ENCODE measurements around the gene TGM1. TPM values are rescaled to one million over a fixed set of nuclear protein-coding genes. Genes with fewer than 3 reads are reported as not detected.

TGM1 gene
- total and polyA plus RNA-seq, 10 of the 15 experiments (the other 5 are each of a cell fraction or from before 2014, with no cell fraction given): 0.05 to 5.9 (median 1.8) TPM

DNA sequence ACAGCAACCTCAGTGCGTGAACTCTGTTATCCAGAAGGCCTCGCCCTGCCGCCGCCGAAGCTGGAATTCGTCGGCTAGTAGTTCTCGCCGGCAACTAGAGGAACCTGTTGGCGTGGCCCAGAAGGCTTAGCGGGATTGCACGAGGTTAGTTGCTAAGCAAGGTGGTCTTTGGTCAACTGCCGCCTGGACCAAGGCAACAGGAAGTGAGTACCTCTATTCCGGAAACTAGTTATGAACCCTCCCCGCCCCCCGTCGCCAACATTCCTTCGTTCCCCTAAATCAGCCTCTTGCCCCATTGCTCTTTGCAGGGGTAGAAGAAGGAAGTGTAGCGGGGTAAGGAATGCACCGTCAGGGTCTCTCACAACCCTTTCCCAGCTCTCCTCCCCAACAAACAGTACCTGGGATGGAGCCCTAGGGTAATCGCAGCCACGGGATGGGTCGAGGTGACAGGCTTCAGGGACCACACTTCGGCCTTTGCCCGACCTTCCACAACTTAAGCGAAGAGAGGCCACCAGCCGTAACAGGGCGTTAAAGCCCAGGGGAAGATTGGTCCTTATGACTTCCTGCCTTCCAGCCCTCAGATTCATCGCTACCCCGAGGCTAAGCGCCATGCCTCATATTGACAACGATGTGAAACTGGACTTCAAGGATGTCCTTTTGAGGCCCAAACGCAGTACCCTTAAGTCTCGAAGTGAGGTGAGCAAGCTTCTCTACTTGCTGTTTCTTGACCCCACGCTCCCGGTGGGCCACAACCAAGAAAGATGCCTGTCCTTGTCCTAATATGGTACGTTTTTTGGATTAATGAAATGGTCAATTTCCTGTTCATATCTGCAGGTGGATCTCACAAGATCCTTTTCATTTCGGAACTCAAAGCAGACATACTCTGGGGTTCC lies 30.1 kb downstream of the TGM1 start, which contains the start of gene GMPR2 (continued):
- TF ChIP-seq, protein P1, sequence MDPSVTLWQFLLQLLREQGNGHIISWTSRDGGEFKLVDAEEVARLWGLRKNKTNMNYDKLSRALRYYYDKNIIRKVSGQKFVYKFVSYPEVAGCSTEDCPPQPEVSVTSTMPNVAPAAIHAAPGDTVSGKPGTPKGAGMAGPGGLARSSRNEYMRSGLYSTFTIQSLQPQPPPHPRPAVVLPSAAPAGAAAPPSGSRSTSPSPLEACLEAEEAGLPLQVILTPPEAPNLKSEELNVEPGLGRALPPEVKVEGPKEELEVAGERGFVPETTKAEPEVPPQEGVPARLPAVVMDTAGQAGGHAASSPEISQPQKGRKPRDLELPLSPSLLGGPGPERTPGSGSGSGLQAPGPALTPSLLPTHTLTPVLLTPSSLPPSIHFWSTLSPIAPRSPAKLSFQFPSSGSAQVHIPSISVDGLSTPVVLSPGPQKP (IDR thresholded peaks at IDR 0.05; ENCODE audit: low read depth, low read length): no peak
- TF ChIP-seq PBX3 (IDR thresholded peaks at IDR 0.05; ENCODE audit: insufficient replicate concordance, low read depth, low read length) (no peak), IKZF2 (IDR thresholded peaks at IDR 0.05) (peak; percentile 26 to 36; a peak in 3 of 4 replicates), EZH2 (IDR thresholded peaks at IDR 0.05; ENCODE audit: borderline replicate concordance, control insufficient read depth, low read depth, low read length) (no peak), SPI1 (IDR thresholded peaks at IDR 0.05; ENCODE audit: borderline replicate concordance, insufficient read depth, low read depth, low read length) (peak; percentile 67; the same call in 1 of the 2 replicates), SUPT20H (IDR thresholded peaks at IDR 0.05; ENCODE audit: borderline replicate concordance, control insufficient read depth, low read depth, low read length) (no peak), CBX5 (IDR thresholded peaks at IDR 0.05; ENCODE audit: low read depth) (no peak), PAX5 (IDR thresholded peaks at IDR 0.05; ENCODE audit: borderline replicate concordance, low read depth, low read length) (no peak), IRF3 (IDR thresholded peaks at IDR 0.05) (peak; percentile 42; the same call in 1 of the 2 replicates), NR2C2 (IDR thresholded peaks at IDR 0.05; ENCODE audit: borderline replicate concordance, control insufficient read depth, insufficient read length, low read depth) (no peak), FOXK2 (IDR thresholded peaks at IDR 0.05) (no peak; the same call in 1 of the 2 replicates), TARDBP (IDR thresholded peaks at IDR 0.05; ENCODE audit: borderline replicate concordance) (no peak), NFIC (IDR thresholded peaks at IDR 0.05; ENCODE audit: low read depth, low read length) (no peak), CREM (IDR thresholded peaks at IDR 0.05; ENCODE audit: low read depth) (no peak), BHLHE40 (IDR thresholded peaks at IDR 0.05; ENCODE audit: borderline replicate concordance in 1 of 2, low read depth in 2 of 2, low read length in 1 of 2) (no peak), YY1 (IDR thresholded peaks at IDR 0.05; ENCODE audit: low read depth, low read length) (peak; percentile 2; the same call in 1 of the 2 replicates)
- TF ChIP-seq, protein P2, sequence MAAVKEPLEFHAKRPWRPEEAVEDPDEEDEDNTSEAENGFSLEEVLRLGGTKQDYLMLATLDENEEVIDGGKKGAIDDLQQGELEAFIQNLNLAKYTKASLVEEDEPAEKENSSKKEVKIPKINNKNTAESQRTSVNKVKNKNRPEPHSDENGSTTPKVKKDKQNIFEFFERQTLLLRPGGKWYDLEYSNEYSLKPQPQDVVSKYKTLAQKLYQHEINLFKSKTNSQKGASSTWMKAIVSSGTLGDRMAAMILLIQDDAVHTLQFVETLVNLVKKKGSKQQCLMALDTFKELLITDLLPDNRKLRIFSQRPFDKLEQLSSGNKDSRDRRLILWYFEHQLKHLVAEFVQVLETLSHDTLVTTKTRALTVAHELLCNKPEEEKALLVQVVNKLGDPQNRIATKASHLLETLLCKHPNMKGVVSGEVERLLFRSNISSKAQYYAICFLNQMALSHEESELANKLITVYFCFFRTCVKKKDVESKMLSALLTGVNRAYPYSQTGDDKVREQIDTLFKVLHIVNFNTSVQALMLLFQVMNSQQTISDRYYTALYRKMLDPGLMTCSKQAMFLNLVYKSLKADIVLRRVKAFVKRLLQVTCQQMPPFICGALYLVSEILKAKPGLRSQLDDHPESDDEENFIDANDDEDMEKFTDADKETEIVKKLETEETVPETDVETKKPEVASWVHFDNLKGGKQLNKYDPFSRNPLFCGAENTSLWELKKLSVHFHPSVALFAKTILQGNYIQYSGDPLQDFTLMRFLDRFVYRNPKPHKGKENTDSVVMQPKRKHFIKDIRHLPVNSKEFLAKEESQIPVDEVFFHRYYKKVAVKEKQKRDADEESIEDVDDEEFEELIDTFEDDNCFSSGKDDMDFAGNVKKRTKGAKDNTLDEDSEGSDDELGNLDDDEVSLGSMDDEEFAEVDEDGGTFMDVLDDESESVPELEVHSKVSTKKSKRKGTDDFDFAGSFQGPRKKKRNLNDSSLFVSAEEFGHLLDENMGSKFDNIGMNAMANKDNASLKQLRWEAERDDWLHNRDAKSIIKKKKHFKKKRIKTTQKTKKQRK (IDR thresholded peaks at IDR 0.05; ENCODE audit: low read depth, low read length): no peak
